MM.1S (cell line): ENCODE data around the gene STK39.

Source experiments
- CTCF ChIP-seq: fragments of 300-600 bp; sonication (generic); IDR thresholded peaks from 2 replicates; pipeline ENCODE4 v1.5.1; 2016; ENCODE audit warnings: antibody characterized with exemption, low read length, mixed read lengths
- EZH2 ChIP-seq: fragments of 300-600 bp; sonication (generic); optimal IDR thresholded peaks from 2 replicates; pipeline ENCODE3; 2017; ENCODE audit warnings: low read depth, mild to moderate bottlenecking, antibody characterized with exemption, low read length, mixed read lengths
- EZH2phosphoT487 ChIP-seq: fragments of 300-600 bp; sonication (generic); IDR thresholded peaks from 2 replicates; pipeline ENCODE4 v1.6.1; 2018; ENCODE audit warnings: antibody characterized with exemption, low read length

- TF ChIP-seq CTCF (no peak), EZH2 (no peak), EZH2phosphoT487 (no peak)
These were observed 5.6 kb downstream of the STK39 start for GRCh38 chr2:168241746-168242145.
